Measurements from ENCODE around the gene SIDT1.
"Not testable (repeated sequence)": the region's sequence is repeated elsewhere in the genome, so short reads cannot be mapped to it uniquely, and the experiment has no call there.

Gene SIDT1

DNA sequence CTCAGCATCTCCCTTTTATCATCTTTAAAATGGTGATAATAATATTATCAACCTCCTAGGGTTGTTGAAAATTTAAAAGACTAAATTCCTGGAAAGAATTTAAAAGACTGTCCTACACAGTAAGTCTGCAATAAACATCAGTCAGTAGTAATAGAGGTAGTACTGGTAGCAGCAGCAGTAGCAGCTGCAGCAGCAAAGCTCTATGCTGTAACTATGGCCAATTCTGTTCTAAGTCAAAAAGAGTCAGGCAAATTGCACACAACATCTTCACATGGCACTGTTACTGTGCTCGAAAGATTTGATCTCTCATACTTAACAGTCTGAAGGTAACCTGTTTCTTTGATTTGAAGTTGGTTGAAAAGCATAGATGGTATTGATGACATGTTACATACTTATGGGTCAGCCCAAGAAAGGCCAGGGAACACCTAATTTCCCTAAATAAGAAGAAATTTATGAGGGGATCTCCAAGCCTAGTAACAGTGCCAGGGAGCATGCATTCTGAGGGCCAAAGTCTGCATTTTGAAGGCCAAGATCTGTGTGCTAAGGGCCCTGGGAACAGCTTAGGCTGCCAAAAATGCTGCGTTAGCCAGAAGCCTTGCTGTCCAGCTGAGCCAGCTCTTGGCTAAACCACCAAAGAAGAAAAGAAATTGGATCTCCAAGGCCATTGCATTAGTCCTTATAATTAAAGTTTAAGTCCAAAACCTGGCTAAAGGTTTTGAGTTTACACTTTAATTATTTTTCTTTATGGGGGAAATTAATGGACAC, 68.2 kb downstream of the SIDT1 start:
- no peak for DNase-seq

DNA sequence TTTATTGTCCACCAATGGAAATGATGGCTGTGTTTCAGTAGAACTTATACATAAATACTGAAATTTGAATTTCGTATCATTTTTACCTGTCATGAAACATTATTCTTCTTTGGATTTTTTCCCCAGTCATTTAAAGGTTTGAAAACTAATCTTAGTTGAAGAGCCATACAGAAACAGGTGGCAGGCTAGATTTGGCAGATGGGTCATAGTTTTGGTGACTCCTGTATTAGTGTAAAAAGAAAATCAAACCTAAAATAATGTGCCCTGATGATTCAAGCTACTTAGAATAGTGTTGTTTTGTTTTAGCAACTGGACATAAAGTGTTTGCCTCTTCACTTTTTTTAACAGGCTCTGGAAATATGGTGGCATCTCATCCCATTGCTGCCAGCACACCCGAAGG, 68.9 kb downstream of the SIDT1 start:
- no peak for DNase-seq

DNA sequence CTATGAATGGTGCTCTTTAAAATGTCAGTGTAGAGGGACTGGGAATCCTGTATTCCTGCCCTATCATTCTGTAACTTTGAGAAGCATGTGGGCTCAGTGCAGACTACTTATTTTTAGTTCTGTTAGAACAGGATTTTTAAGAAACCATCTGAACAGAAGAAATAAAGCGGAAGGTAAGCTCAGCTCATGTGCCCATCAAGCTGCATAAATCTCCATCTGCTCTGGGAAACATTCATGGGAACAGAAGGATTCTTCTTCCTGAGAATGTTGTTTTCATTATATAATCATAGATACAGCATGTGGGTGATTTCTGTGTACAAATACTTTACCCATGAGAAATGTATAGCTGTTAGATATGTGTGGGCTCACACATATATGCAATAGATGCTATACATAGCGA, 69.9 kb downstream of the SIDT1 start:
- DNase-seq: no peak

DNA sequence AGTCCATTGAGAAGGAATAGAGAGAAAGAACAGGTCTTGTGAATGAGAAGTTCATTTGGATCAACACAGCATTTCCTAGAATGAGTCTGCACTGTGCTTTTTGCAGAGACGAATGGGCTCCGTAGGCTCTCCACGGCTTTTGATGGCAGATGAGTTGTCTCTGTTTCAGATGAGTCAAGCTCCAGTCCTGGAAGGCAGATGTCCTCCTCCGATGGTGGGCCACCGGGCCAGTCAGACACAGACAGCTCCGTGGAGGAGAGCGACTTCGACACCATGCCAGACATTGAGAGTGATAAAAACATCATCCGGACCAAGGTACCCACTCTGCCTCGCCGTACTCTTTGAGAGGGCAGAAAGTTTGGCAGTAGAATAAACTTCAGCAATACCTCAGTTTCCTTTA, 70.5 kb downstream of the SIDT1 start:
- no peak for DNase-seq

DNA sequence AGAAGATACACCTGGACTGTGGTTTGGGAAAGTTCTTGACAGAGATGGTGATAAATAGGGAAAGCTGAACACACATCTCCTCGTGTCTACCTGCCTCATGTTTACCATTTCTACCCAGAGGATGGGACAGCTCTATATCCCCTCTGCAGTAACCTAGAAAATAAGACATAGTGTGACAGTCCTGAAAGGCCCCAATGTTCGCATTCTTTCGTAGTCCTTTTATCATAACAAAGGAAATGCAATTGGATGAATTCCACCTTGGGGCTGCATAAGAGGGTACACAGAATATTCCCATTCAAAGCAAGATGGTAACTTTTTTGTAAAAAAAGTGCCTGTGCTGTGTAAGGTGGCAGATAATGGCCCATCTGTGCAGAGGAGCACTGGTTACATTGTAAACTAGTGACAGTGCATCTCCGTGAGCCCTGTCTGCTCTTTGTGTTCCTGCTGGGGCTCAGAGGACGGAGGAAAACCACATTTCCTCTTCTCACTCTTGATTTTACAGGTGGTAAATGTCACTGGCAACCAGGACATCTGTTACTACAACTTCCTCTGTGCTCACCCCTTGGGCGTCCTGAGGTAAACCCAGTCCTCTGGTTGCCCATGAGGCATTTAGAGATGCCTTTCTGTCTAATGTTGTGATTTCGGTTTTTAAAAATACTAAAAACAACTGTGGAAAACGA, 74.3 kb downstream of the SIDT1 start:
- DNase-seq: no peak

DNA sequence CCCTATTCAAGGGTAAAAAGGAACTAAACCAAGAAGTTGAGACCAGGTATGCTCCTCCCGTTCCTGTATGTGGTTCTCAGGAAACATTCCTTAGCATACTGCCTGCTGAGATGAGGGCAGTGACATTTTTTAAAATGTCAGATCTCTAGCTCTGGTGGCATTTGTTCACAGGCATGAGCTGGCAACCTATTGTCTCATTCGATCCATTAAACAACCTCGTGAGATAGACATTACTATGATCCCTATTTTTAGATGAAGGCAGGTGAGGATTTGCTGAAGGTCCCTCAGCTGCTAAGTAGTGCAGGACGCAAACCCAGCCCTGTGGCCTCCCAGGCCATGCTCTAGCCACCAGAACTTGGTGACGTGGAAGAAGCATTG, 74.9 kb downstream of the SIDT1 start:
- DNase-seq: no peak

DNA sequence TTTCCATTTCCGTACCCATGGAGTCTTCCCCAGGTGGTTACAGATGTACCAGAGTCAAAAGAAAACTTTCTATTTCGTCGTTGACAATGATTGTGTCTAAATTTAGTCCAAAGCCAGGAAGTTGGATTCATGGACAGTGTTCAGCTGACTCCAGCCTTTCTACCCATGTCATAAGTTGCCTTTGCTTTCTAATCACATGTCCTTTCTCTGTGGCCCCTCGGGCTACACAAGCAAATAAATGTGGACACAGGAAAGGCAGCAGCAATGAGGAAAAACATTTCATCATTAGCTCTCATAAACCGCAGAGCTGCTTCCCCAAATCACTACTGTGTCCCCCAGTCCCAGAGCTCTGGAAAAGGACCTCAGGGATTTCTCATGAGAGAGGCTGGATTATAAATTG, 82.0 kb downstream of the SIDT1 start:
- peak; percentile 40 to 48 (median 46) for DNase-seq

DNA sequence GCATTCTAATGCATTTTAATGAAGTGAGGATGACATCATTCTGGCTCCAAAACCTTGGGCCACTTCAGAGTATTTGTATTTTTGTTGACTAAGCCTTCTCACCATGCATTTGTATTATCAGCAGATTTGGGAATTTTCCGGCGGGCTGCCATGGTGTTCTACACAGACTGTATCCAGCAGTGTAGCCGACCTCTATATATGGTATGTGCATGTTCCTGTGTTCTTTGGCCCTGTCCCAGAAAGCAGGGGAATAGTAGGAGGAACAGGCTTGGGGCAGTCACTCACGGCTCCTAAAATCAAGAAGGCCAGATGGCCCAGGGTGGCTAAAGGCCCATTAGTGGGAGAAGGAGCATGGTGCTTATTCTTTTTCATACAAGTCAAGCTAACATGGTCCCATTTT, 83.6 kb downstream of the SIDT1 start:
- no peak for DNase-seq

DNA sequence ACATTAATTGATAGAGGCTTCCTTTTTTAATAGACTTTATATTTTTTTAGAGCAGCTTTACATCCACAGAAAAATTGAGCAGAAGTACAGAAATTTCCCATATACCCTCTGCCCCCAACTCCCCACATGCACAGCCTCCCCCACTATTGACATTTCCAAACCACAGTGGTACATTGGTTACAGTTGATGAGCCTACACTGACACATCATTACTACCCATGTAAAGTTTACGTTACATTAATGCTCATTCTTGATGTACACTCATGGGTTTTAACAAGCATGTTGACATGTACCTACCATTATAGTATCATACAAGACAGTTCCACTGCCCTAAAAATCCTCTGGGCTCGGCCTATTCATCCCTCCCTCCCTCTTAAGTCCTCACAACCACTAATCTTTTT, 85.4 kb downstream of the SIDT1 start:
- DNase-seq: no peak

DNA sequence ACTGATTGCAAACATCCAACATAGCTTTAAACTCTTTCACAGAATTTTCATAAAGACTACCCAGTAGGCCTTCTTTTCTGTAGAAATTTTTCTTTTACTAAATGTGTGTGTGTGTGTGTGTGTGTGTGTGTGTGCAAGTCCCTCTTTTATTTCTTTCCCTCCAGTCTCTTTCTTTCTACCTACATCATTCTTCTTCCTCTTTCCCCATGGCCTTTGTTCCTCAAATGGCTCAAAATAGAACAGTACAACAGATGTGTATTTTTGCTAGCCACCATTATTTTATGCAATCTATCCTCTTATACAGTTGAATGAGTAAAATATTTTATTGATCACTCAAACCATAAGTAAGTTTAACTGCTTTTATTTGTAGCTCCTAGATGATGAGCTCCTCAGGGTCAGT, 87.7 kb downstream of the SIDT1 start:
- peak; percentile 22 to 38 (median 35) for DNase-seq

DNA sequence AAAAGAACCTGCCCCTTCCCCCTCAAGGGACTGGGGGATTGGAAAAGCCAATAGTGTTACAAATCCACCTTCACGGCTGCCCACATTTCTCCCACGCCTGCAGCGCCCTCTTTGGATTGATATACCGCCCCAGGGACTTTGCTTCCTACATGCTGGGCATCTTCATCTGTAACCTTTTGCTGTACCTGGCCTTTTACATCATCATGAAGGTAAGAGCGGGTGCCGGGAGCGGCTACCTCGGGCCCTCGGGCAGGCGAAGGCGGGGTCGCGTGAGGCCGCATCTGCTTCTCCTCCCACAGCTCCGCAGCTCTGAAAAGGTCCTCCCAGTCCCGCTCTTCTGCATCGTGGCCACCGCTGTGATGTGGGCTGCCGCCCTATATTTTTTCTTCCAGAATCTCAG, 91.0 kb downstream of the SIDT1 start:
- DNase-seq: no peak

DNA sequence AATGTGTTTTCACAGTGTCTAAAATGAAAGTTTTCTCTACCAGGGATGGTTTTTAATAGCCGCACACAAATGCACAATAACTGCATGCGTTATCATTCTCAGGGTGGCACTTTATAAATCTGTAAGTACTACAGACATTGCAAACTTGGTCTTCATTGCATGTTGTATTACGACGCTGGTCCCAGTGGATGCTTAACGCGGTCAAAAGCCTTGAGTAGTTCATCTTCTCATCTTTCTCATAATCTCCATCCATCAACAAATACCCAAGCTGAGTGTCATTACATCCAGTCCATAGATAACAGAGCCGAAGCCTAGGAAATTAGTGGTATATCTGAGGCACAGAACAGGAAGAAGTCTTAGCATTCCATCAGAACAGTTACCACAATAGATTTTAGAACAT, 91.5 kb downstream of the SIDT1 start:
- DNase-seq: no peak

DNA sequence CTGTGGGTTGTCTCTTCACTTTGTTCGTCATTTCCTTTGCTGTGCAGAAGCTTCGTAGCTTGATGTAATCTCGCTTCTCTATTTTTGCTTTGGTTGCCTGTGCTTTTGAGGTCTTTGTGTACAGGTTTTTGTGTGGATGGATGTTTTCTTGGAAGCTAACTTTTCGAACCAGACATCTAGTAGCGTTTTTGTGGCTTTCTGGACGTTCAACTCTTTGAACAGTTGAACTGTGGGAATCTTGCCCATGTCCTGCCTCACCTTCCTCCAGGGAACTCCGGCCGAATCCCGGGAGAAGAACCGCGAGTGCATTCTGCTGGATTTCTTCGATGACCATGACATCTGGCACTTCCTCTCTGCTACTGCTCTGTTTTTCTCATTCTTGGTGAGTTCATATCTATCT, 93.5 kb downstream of the SIDT1 start:
- DNase-seq: peak; percentile 28 to 50 (median 46)

DNA sequence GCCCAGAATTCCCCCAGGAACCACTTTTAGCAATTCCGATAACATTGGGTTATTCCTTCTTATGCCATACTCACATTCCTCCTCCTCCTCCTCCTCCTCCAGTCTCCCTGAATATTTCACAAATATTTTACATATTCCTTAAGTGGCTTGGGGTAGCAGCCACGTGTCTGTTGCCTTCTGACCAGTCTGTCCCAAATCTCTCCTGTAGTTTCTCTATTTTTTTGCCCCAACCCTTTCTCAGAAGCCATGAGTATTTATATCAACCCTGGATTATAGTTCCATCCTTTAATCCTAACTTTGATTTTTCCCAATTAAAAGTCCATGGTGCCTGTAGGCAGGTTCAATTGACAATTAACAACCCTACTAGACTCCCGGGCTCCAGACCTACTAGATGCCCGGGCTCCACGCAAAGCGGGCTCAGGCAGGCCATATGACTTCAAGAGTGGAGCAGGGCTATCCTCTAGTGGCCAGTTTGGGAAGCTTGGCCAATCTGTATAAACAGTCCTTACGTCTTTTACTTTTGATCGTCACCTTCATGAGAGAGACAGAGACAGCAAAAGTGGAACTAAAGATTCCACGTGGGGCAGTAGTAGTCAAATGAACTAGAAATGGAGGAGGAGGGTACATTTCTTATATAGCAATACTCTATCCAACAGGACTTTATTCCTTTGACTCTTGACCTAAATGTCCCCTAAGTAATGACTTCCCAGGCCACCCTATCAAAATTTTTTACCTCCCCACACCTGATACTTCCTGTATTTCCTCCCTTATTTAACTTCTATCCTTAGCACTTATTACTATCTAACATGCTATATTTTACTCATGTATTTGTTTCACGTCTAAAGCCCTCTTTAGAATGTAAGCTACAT, 94.4 kb downstream of the SIDT1 start:
- DNase-seq: peak; percentile 84 to 87 (median 84)

DNA sequence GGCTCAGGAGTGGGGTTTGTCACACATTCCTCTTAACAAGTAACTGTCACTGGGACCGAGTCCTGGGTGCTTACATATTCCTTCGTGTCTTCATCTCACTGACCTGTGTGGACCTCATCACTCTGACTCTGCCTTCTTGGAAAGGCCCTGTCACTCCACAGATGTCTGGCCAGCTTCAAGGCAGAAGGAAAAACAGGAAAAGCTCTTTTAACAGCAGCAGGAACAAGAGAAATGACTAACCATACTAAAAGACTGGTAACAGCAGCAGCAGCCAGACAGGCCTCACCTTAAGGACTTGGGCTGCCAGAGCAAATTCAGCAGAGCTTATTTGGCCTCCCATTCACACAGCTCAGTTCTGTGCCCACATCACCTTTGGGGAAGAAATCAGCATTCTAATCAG, 96.0 kb downstream of the SIDT1 start:
- no peak for DNase-seq

DNA sequence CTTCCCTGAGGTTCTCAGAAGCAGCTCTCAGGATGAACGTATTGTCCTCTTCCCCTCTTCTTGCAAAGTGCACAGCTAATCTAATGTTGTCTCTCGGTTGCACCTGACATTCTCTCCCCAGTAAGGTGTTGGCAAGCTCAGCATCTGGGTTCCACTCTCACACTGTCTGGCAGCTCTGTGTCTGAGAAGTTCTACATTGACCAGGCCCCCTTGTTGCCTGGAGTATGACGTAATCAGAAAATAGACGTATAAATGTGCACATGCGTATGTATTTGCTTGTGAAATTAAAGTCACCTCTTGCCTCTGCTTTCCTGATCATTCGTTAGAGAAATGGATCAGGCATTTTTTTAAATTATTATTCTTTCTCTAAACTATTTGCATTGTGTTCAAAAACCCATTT, 96.4 kb downstream of the SIDT1 start:
- DNase-seq: no peak

DNA sequence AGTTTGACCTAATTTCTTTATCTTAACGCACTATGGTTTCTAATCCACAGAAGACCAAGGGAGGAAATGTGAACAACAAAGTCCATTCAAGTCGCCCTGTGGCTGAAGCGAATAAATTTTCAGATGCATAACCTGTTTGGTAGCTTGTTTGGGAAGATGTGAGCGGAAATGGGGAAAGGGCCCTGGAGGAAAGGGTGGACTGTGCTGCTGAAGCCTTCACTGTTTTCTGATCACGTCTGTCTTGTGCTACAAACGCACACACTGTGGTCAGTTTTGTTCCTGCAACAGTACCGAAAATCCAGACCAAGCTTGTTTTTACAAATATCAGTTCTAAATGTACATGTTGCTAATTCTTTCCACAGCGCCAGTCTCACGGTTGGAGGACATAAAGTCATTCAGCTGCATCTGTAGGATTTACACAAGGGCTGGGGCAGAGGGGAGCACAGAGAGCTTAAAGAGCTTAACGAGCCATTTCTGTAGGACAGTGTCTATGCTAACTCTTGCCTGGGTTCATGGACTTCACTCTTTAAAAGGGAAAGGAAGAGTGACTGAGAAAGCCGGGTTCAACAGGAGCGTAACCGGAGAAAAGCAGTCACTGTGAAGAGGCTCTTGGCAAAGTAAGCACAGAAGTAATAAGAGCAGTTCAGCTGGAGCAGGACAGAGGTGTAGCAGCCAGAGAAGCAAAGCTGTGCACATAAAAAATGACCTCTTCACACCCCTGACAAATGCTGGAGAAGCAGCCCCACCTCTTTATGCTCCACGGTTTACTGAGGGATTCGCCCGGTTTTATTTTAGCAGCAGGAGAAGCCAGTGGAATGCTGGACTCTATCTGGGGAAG, 97.4 kb downstream of the SIDT1 start:
- DNase-seq: no peak

DNA sequence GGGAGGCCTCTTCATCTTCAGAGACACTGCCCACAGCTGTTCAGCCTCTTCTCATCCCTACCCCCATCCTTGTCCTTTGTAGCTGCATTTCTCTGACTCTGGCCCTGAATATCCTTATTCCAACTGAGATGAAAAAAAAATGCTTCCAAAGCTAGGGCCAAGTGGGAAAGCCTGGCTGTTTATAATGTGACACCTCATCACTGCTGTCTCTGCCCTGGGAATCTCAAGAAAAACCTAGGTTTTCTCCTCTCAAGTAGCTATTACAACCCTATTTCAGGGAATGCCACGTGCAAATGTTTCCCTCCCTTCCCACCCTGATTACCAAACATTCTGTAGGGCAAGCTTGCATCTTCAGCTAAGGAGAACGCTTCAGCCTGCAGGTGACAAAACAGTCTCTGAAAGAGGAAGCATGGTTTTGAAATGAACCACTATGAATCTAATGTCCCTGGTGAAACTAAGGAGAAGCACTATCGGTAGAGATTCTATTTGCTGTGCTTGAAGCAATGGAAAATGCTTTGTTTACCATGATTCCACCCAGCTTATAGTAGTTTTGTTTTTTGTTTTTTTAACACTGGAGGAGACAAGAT, 98.7 kb downstream of the SIDT1 start:
- DNase-seq: peak in 2 of 3 donors; percentile 8 to 27

DNA sequence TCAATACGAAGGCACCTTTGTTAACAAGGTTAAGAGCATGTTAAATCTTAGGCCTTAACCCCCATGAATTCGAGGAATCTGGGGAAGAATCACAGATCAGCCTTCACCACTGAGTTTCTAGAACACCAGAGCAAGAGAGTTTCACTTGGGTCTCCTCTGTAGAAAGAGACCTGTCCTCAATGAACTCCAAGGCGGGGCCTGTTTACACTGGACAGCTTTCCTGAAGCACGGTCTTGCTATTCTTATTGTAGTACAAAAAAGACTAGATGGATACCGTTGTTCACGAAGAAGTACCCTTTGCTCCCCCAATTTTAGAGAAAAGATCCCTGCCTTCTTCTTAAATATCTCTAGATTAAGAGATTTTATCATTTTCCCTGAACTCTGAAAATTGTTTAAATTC, 99.2 kb downstream of the SIDT1 start:
- no peak for DNase-seq

DNA sequence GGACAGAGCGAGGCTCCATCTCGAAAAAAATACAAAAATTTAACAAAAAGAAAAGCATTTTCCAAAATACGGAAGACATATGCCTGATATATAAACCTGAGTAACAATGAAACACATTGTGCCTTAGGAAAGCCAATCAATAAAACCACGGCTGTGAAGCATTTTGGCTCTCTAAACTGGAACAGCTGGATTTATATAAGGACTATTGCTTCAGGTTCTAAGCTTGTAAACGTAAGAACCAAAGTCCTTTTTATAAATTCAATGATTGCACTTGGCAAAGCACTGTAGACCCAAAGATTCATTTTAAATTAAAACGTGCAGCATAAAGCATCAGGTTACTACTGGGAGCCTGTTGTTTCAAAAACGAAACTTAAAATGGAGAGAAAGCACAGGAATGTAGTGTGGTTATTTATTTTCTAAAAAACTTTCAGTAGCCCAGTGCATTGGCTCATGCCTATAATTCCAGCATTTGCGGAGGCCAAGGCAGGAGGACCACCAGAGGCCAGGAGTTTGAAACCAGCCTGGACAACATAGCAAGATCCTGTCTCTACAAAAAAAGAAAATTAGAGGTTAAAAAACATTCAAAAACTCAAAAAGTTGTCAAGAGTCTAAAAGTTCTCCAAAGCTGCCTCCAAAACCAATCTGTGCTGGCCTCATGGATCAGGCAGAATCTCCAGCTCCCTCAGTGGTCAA, 102.6 kb downstream of the SIDT1 start:
- DNase-seq: no peak

DNA sequence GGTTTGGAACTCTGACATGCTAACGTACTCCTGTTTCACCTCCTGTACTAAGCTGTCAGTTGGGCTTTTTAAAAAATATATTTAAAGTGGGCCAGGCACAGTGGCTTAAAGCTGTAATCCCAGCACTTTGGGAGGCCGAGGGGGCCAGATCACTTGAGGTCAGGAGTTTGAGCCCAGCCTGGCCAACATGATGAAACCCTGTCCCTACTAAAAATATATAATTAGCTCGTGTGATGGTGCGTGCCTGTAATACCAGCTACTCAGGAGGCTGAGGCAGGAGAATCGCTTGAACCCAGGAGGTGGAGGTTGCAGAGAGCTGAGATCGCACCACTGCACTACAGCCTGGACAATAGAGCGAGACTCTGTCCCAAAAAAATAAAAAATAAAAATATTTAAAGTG, 103.7 kb downstream of the SIDT1 start:
- not testable (repeated sequence) for DNase-seq

DNA sequence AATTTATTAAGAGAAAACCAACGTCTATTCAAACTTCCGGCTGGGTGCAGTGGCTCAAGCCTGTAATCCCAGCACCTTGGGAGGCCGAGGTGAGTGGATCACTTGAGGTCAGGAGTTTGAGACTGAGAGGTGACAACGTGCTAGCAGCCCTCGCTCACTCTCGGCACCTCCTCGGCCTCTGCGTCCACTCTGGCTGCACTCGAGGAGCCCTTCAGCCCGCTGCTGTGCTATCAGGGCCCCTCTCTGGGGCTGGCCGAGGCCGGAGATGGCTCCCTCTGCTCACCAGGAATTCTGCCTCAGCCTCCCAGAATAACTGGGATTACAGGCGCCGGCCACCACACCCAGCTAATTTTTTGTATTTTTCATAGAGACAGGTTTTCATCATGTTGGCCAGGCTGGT, 105.4 kb downstream of the SIDT1 start:
- no peak for DNase-seq

Measured in suppressor macrophage treated with lipopolysaccharide for 1 hour (primary cell).